ELF-1 (cell line): ENCODE data around the gene RALY.
"Not testable (repeated sequence)": the region's sequence is repeated elsewhere in the genome, so short reads cannot be mapped to it uniquely, and the experiment has no call there.

Source experiments
- DNase-seq: peaks from one replicate; pipeline ENCODE4 v3.0.0-alpha.2; 2016; ENCODE audit warnings: low read depth, low spot score

RALY gene

DNA sequence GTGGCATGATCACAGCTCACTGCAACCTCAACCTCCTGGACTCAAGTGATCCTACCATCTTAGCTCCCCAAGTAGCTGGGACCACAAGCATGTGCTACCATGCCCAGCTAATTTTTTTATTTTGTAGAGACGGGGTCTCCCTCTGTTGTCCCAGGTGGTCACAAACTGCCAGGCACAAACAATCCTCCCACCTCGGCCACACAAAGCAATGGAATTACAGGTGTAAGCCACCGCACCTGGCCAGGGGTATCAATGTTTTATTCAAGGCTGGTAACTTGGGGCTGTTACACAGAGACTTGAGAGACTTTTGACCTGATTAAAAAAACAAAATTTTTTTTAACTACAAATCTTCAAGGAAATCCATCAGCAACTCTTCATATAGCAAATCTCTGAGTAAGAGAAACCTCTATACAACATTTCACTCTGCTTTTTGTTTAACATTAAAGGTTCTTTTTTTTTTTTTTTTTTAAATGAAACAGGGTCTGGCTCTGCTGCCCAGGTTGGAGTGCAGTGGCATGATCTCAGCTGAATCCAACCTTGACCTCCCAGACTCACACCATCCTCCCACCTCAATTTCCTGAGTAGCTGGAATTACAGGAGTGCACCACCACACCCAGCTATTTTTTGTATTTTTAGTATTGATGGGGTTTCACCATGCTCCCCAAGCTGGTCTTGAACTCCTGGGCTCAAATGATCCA is 112.4 kb downstream of the RALY start:
- DNase-seq, result no peak

- DNase-seq, result no peak
These were observed 115.0 kb downstream of the RALY start for GRCh38 chr20:34108616-34109174.

- DNase-seq, result no peak
These were observed 115.7 kb downstream of the RALY start for GRCh38 chr20:34109442-34109841.

- DNase-seq, result no peak
These were observed 116.5 kb downstream of the RALY start for GRCh38 chr20:34110025-34110744.

- DNase-seq, result peak; percentile 38
These were observed 117.3 kb downstream of the RALY start for GRCh38 chr20:34110745-34111641.

GRCh38 chr20:34111702-34112599 is 118.2 kb downstream of the RALY start, which contains the start of gene EIF2S2:
TSS of gene EIF2S2 (minus strand) at chr20:34112243. CDS start at chr20:34112110, 133 bp downstream.
- DNase-seq, result peak; percentile 99

- DNase-seq, result no peak
These were observed 118.9 kb downstream of the RALY start for GRCh38 chr20:34112600-34113101.

- DNase-seq, result no peak
These were observed 121.1 kb downstream of the RALY start for GRCh38 chr20:34114809-34115208.

DNA sequence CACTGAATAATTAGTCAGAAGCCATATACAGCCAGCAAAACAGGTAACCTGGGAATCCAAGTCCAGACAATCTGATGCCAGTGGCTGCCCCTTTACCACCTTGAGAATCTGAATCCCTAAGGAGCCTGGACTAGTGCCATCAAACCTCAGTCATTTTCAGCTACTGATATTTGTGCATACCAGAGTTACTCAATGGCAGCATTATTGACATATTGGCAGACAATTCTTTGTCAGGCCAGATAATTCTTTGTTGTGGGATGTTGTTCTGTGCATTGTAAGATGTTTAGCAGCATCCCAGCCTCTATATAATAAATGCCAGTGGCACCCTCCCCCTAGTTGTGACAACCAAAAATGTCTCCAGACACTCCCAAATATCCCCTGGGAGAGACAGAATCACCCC is 121.5 kb downstream of the RALY start:
- DNase-seq, result no peak

GRCh38 chr20:34120213-34120612 is 126.5 kb downstream of the RALY start:
- DNase-seq, result no peak

- DNase-seq, result no peak
These were observed 128.7 kb downstream of the RALY start for GRCh38 chr20:34122274-34122980.

GRCh38 chr20:34123309-34123708 is 129.6 kb downstream of the RALY start:
- DNase-seq, result no peak

DNA sequence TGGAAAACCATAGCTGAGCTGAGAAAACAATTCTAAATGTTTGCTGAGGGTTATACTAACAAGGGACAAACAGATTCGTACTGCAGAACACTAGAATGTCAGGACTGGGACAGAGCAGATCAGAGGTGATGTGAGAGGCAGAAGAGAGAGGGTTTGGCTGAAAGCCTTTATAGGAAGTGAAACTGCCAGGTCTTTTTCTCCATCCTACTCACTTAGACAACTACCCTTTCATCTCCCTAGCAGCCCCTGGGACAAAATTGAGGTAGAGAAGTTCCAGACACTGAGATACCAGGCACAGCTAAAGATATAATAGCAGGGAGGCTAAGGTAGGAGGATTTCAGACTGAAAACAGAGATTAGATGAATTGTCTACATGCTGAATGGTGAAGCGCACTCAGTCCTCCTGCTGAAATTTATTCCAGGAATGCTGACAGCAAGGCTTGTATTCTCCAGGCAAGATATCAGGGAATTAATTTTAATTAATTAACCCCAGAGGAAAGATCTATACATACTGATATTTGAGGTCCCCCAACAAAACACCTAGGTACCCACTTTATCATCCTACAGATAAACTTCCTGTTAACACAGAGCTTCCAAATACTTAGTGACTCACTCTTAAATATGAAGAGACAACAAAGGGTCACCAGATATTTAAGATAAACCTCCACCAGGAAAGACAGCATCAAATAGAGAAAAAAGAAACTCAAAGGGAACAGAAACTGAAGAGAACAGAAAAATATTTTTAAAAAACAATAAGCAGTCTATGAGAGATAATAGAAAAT is 130.9 kb downstream of the RALY start:
- DNase-seq, result peak; percentile 20

DNA sequence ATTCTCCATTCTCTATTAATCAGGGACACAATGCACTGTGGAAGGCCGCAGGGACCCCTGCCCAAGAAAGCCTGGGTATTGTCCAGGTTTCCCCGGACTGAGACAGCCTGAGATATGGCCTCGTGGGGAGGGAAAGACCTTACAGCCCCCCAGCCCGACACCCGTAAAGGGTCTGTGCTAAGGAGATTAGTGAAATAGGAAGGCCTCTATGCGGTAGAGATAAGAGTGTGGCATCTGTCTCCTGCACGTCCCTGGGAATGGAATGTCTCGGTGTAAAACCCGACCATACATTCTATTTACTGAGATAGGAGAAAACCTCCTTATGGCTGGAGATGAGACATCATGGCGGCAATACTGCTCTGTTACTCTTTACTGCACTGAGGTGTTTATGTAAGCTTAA is 134.1 kb downstream of the RALY start:
- peak; percentile 42 for DNase-seq

- peak; percentile 60 for DNase-seq
These were observed 135.9 kb downstream of the RALY start for GRCh38 chr20:34129518-34130162.

DNA sequence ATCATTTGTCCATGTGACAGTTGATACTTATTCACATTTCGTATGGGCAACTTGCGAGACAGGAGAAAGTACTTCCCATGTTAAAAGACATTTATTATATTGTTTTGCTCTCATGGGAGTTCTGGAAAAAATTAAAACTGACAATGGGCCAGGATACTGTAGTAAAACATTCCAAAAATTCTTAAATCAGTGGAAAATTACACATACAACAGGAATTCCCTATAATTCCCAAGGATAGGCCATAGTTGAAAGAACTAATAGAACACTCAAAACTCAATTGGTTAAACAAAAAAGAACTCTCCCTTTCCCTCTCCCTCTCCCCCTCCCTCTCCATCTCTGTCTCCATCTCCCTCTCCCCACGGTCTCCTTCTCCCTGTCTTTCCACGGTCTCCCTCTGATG is 137.8 kb downstream of the RALY start:
- DNase-seq, result no peak

DNA sequence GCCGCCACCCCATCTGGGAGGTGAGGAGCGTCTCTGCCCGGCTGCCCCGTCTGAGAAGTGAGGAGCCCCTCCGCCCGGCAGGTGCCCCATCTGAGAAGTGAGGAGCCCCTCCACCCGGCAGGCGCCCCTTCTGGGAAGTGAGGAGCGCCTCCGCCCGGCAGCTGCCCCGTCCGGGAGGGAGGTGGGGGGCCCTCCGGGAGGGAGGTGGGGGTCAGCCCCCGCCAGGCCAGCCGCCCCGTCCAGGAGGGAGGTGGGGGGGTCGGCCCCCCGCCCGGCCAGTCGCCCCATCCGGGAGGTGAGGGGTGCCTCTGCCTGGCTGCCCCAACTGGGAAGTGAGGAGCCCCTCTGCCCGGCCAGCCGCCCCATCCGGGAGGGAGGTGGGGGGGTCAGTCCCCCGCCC is 138.8 kb downstream of the RALY start:
- DNase-seq, result not testable (repeated sequence)

GRCh38 chr20:34132943-34133342 is 139.2 kb downstream of the RALY start:
- not testable (repeated sequence) for DNase-seq
